K562 (cell line): ENCODE measurements around the gene IMMP2L. TPM values are rescaled to one million over a fixed set of nuclear protein-coding genes. Genes with fewer than 3 reads are reported as not detected.

ENCODE experiments used
- CXXC5 ChIP-seq: fragments of 250-450 bp; sonication (Bioruptor Pico); IDR thresholded peaks from 2 replicates; pipeline ENCODE4 v1.8.0; 2022; ENCODE audit warnings: inconsistent platforms, mild to moderate bottlenecking, moderate library complexity
- GABPB1 ChIP-seq: sonication (generic); formaldehyde crosslinking; IDR thresholded peaks from 2 replicates; pipeline ENCODE4 v1.8.0; 2022; ENCODE audit warnings: mild to moderate bottlenecking, missing genetic modification reagents
- HINFP ChIP-seq: fragments of 450-650 bp; conservative IDR thresholded peaks from 2 replicates; pipeline ENCODE4 v1.6.1; 2016; ENCODE audit warnings: missing genetic modification characterization, low read depth, mild to moderate bottlenecking, control low read depth, missing compliant biosample characterization
- HNRNPUL1 ChIP-seq: fragments of 200-400 bp; formaldehyde crosslinking; IDR thresholded peaks from 2 replicates; pipeline ENCODE4 v1.6.1; 2017; ENCODE audit warnings: low read length
- NCOA6 ChIP-seq: fragments of 450-650 bp; IDR thresholded peaks from 2 replicates; pipeline ENCODE4 v1.6.1; 2017; ENCODE audit warnings: mild to moderate bottlenecking
- PBX2 ChIP-seq, 2 experiments: IDR thresholded peaks in 1 of 2; conservative IDR thresholded peaks in 1 of 2; 2 replicates each; pipeline ENCODE4 v1.6.1; 2016; ENCODE audit warnings: low read depth in 2 of 2, mild to moderate bottlenecking in 1 of 2, missing compliant biosample characterization in 1 of 2, missing genetic modification characterization in 1 of 2, moderate library complexity in 1 of 2
- SIRT6 ChIP-seq: IDR thresholded peaks from one replicate; pipeline ENCODE4 v1.6.1; 2012; ENCODE audit warnings: low read depth, mild to moderate bottlenecking, control low read depth, inconsistent platforms, low read length, moderate library complexity
- SIX5 ChIP-seq, 2 experiments: IDR thresholded peaks; 2 replicates each; pipeline ENCODE4 v1.6.1; 2011; ENCODE audit warnings: low read length in 2 of 2, borderline replicate concordance in 1 of 2, low read depth in 1 of 2, mild to moderate bottlenecking in 1 of 2, moderate library complexity in 1 of 2; ENCODE audit not compliant: insufficient read depth in 1 of 2
- polyA plus RNA-seq, 8 experiments: library from polyadenylated mRNA; depleted of rRNA in 4 of 8; stranded (reverse) in 5 of 8; unstranded in 3 of 8; fragments of >200 nt; fragmentation: Nextera tagmentation in 2 of 8; fragmentation: Illumina TruSeq in 1 of 8; extraction: Ambion mirVana in 2 of 8; extraction: Trizol in 1 of 8; gene quantifications; 2 replicates each; pipeline versions ENCODE4 v1.2.1 to v1.2.3, GENCODE V29; 2011 to 2014; ENCODE audit warnings: inconsistent platforms in 1 of 8, missing spikeins in 1 of 8
- total RNA-seq, 7 experiments: library from RNA; depleted of rRNA in 6 of 7; stranded (reverse); fragments of >200 nt in 6 of 7; fragmentation: Illumina TruSeq in 2 of 7; extraction: Trizol in 2 of 7; gene quantifications; 2 replicates each; pipeline versions ENCODE4 v1.2.1 to v1.2.3, GENCODE V29; 2011 to 2021; ENCODE audit warnings: low replicate concordance in 1 of 7
- TF ChIP-seq, protein P1 (sequence below): sonication (generic); formaldehyde crosslinking; IDR thresholded peaks from 2 replicates; pipeline ENCODE4 v1.8.0; 2022; ENCODE audit warnings: mild to moderate bottlenecking, low read depth, missing genetic modification reagents
- TF ChIP-seq, protein P2 (sequence below): fragments of 450-650 bp; IDR thresholded peaks from 2 replicates; pipeline ENCODE4 v1.6.1; 2016; ENCODE audit warnings: mild to moderate bottlenecking, moderate library complexity

IMMP2L gene
- total and polyA plus RNA-seq, 9 of the 15 experiments (the other 6 are each of a cell fraction or from before 2014, with no cell fraction given): 29.7 to 116 (median 53.0) TPM

GRCh38 chr7:111558991-111559390, 3.3 kb downstream of the IMMP2L start (continued):
- 0 out of 2 replicates have a peak, but pooled peaks have one; percentile 42 for TF ChIP-seq NCOA6
- TF ChIP-seq SIRT6: no peak
- TF ChIP-seq HNRNPUL1: no peak
- TF ChIP-seq, protein P1, sequence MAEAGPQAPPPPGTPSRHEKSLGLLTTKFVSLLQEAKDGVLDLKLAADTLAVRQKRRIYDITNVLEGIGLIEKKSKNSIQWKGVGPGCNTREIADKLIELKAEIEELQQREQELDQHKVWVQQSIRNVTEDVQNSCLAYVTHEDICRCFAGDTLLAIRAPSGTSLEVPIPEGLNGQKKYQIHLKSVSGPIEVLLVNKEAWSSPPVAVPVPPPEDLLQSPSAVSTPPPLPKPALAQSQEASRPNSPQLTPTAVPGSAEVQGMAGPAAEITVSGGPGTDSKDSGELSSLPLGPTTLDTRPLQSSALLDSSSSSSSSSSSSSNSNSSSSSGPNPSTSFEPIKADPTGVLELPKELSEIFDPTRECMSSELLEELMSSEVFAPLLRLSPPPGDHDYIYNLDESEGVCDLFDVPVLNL (CRISPR knock-in tag): no peak
- TF ChIP-seq SIX5 (IDR thresholded peaks at IDR 0.05; ENCODE audit: borderline replicate concordance in 1 of 2, insufficient read depth in 1 of 2, low read depth in 1 of 2, low read length in 2 of 2): no peak
- TF ChIP-seq, protein P2, sequence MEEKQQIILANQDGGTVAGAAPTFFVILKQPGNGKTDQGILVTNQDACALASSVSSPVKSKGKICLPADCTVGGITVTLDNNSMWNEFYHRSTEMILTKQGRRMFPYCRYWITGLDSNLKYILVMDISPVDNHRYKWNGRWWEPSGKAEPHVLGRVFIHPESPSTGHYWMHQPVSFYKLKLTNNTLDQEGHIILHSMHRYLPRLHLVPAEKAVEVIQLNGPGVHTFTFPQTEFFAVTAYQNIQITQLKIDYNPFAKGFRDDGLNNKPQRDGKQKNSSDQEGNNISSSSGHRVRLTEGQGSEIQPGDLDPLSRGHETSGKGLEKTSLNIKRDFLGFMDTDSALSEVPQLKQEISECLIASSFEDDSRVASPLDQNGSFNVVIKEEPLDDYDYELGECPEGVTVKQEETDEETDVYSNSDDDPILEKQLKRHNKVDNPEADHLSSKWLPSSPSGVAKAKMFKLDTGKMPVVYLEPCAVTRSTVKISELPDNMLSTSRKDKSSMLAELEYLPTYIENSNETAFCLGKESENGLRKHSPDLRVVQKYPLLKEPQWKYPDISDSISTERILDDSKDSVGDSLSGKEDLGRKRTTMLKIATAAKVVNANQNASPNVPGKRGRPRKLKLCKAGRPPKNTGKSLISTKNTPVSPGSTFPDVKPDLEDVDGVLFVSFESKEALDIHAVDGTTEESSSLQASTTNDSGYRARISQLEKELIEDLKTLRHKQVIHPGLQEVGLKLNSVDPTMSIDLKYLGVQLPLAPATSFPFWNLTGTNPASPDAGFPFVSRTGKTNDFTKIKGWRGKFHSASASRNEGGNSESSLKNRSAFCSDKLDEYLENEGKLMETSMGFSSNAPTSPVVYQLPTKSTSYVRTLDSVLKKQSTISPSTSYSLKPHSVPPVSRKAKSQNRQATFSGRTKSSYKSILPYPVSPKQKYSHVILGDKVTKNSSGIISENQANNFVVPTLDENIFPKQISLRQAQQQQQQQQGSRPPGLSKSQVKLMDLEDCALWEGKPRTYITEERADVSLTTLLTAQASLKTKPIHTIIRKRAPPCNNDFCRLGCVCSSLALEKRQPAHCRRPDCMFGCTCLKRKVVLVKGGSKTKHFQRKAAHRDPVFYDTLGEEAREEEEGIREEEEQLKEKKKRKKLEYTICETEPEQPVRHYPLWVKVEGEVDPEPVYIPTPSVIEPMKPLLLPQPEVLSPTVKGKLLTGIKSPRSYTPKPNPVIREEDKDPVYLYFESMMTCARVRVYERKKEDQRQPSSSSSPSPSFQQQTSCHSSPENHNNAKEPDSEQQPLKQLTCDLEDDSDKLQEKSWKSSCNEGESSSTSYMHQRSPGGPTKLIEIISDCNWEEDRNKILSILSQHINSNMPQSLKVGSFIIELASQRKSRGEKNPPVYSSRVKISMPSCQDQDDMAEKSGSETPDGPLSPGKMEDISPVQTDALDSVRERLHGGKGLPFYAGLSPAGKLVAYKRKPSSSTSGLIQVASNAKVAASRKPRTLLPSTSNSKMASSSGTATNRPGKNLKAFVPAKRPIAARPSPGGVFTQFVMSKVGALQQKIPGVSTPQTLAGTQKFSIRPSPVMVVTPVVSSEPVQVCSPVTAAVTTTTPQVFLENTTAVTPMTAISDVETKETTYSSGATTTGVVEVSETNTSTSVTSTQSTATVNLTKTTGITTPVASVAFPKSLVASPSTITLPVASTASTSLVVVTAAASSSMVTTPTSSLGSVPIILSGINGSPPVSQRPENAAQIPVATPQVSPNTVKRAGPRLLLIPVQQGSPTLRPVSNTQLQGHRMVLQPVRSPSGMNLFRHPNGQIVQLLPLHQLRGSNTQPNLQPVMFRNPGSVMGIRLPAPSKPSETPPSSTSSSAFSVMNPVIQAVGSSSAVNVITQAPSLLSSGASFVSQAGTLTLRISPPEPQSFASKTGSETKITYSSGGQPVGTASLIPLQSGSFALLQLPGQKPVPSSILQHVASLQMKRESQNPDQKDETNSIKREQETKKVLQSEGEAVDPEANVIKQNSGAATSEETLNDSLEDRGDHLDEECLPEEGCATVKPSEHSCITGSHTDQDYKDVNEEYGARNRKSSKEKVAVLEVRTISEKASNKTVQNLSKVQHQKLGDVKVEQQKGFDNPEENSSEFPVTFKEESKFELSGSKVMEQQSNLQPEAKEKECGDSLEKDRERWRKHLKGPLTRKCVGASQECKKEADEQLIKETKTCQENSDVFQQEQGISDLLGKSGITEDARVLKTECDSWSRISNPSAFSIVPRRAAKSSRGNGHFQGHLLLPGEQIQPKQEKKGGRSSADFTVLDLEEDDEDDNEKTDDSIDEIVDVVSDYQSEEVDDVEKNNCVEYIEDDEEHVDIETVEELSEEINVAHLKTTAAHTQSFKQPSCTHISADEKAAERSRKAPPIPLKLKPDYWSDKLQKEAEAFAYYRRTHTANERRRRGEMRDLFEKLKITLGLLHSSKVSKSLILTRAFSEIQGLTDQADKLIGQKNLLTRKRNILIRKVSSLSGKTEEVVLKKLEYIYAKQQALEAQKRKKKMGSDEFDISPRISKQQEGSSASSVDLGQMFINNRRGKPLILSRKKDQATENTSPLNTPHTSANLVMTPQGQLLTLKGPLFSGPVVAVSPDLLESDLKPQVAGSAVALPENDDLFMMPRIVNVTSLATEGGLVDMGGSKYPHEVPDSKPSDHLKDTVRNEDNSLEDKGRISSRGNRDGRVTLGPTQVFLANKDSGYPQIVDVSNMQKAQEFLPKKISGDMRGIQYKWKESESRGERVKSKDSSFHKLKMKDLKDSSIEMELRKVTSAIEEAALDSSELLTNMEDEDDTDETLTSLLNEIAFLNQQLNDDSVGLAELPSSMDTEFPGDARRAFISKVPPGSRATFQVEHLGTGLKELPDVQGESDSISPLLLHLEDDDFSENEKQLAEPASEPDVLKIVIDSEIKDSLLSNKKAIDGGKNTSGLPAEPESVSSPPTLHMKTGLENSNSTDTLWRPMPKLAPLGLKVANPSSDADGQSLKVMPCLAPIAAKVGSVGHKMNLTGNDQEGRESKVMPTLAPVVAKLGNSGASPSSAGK: 0 out of 2 replicates have a peak, but pooled peaks have one; percentile 10
- no peak for TF ChIP-seq PBX2 (CRISPR knock-in tag; IDR thresholded peaks at IDR 0.05; ENCODE audit: low read depth)
- no peak for TF ChIP-seq PBX2 (tag; conservative IDR thresholded peaks at IDR 0.05; ENCODE audit: low read depth)
- no peak for TF ChIP-seq CXXC5
- no peak for TF ChIP-seq HINFP
- TF ChIP-seq GABPB1 (CRISPR knock-in tag): no peak
